NK-92 (cell line): ENCODE measurements around the gene KCTD2.
"Not testable (repeated sequence)": the region's sequence is repeated elsewhere in the genome, so short reads cannot be mapped to it uniquely, and the experiment has no call there.

Experiments used
- DNase-seq: peaks from one replicate; lab custom pipeline; 2025; ENCODE audit not compliant: unreplicated experiment; lab: John Stamatoyannopoulos, UW

Gene KCTD2

GRCh38 chr17:75019710-75020109, 27.3 kb upstream of the KCTD2 start:
- no peak for DNase-seq

- DNase-seq, result no peak
These were observed 26.5 kb upstream of the KCTD2 start for GRCh38 chr17:75020331-75021110.

DNA sequence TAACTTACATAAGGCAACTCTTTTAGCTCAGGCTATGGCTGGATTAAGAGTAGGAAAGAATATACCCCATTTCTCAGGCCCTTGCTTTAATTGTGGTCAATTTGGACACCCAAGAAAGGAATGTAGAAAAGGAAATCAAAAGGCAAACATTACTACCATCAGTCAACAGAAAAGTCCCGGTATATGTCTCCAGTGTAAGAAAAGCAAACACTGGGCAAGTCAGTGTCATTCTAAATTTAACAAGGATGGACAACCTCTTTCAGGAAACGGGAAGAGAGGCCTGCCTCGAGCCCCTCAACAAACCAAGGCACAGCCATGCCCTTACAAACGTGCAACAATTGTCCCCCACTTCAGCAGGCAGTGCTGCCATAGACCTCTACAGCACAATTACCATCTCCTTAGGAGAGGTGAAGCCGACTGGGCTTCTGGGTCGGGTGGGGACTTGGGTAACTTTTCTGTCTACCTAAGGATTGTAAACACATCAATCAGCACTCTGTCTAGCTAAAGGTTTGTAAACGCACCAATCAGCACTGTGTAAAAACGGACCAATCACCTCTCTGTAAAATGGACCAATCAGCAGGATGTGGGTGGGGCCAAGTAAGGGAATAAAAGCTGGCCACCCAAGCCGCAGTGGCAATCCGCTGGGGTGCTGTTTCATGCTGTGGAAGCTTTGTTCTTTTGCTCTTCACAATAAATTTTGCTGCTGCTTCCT, 22.2 kb upstream of the KCTD2 start:
- no peak for DNase-seq

GRCh38 chr17:75025398-75025734, 21.7 kb upstream of the KCTD2 start:
- DNase-seq, result not testable (repeated sequence)

- not testable (repeated sequence) for DNase-seq
These were observed 20.4 kb upstream of the KCTD2 start for GRCh38 chr17:75026650-75027049.

DNA sequence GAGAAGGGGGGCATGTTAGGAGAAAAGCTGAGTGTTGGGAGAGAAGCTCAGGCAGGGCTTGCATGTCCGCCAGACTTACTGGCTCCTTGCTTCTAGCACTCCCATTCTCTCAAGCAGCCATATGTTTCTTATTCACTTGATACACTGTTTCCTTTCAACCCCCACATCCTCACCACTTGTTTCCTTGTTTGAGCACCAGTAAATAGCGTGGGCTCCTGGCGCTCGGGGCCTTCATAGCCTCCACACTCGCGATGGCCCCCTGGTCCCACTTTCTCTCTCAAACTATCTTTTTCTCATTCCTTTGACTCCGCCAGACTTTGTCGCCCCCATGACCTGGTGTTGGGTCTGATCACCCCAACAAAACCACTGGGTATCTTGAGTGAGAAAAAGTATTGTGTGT, 16.9 kb upstream of the KCTD2 start:
- DNase-seq, result no peak

GRCh38 chr17:75031972-75032719, 14.9 kb upstream of the KCTD2 start:
- DNase-seq, result no peak

GRCh38 chr17:75032720-75033280, 14.2 kb upstream of the KCTD2 start:
- DNase-seq, result no peak

DNA sequence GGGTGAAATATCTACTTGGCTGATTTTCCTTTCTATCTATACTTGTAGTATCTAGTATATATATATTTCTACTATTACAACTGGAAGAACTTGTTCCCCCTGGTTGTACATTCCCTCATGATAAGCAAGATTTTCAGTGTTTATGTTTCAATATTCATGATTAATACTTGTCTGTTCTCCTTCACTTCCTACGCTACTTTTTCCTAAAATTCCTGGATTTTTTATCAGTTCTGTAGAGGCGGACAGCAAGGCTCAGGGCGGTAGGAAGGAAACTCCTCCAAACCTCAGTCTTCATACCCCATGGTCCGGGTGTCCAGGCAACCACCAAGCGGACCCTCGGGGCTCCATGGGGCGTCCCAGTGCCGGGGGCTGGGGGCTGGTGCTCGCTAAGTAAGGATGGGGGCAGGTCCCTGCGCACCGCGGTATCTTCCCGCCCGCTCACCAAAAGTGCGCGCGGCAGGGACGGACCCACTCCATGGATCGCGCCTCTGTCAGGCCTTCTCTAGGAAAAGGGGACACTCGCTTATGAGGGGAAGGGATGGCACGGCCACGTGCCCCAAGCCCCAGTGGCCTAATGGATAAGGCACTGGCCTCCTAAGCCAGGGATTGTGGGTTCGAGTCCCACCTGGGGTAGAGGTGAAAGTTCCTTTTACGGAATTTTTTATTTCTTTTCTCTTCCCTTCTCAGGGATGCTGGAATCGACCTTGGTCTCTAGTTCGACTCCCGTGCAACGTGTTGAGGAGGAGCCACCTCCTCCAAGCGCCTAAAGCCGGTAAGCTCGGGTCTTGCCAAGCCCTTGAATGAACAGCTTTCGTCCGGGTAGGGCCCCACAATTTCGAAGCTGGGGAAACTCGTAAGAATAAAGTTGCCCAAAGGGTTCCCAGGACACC, 13.4 kb upstream of the KCTD2 start:
- no peak for DNase-seq

DNA sequence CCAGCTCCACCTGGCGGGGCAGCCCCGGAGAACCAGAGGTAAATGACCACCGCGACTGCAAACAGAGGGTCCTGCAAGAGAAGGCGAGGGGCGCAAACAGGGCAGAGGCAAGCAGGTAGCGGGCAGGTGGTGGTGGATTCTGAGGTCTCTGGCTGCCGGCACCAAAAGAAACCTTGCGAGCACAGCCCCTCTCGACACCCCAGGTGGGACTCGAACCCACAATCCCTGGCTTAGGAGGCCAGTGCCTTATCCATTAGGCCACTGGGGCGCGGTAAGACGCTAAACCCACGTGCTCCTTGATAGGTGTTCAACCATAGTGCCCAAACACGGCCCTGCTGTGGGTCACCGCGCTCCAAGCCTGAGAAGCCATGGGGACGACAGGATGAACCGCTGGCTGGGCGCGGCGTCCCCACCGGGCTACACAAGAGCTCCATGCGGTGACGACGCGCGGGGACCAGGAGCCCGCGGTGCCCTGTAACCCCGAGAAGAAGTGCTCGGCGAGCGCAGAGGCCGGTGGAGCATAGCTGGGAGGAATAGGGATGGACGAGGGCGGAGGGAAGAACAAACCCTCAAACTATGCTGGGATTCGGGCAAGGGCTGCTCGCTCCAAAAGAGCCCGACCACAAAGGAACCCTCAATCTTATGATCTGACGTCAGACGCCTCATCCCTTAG, 12.7 kb upstream of the KCTD2 start:
- DNase-seq, result no peak

- DNase-seq, result peak; percentile 69
These were observed 10.3 kb upstream of the KCTD2 start for GRCh38 chr17:75036643-75037268.

DNA sequence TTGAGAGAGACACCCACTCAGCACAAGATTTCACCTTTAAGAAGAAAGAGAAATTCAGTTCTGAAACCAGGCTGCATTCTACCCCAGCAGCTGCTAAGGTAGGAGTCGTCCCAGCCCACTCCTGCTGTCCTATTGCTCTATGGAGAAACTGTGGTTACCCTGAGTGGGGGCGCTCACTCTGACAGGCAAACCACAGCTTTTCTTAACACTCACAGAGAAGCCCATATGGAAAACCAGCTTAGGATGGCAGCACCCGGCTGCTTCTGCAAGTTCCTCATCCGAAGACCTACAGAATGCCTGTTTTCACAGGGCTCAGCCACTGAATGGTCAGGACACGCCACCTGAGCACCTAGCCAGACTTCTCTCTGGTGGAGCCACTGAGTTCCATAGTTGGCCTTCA, 7.8 kb upstream of the KCTD2 start:
- no peak for DNase-seq

DNA sequence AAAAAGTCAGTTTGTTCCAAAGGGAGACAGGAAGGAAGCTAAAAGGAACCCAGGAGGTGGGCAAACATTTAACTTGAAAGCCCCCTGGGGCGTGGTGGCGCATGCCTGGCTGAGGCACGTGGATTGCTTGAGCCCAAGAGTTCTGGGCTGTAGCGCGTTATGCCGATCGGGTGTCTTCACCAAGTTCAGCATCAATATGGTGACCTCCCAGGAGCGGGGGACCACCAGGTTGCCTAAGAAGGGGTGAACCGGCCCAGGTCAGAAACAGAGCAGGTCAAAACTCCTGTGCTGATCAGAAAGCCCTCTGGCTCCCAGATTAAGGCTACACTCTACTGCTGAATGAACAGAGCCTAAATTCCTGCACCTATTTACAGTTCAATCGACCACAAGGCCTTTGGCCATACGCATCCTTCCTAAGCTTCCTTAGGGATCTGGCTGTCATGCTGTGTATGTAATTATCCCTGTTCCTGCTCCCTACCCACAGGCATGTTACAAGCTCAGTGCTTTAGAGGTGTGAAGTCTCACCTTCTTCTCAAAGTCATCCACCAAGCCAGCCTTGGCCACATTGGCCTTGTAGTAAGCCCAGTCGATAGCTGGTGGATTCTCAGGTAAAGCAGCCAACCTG, 5.3 kb upstream of the KCTD2 start:
- DNase-seq, result no peak

- DNase-seq, result not testable (repeated sequence)
These were observed 3.2 kb upstream of the KCTD2 start for GRCh38 chr17:75043789-75044188.

DNA sequence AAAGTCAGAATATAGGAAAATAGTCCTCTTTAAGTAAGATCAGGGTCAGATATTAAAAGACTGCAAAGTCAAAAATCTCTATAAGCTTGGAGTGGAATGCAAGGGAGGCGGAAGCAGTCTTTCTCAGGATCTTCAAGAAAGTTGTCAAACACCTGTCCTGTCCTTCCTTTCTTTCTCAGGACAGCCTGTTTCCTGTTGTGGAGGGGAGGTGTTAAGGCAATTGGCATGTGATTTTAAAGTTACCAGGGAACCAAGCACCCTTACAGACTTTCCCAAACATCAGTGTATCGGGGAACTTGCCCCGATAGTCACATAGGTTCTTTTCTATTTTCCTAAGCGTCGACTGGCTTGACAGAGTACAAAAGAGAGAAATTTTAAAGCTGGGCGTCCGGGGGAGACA, 2.3 kb upstream of the KCTD2 start:
- no peak for DNase-seq

DNA sequence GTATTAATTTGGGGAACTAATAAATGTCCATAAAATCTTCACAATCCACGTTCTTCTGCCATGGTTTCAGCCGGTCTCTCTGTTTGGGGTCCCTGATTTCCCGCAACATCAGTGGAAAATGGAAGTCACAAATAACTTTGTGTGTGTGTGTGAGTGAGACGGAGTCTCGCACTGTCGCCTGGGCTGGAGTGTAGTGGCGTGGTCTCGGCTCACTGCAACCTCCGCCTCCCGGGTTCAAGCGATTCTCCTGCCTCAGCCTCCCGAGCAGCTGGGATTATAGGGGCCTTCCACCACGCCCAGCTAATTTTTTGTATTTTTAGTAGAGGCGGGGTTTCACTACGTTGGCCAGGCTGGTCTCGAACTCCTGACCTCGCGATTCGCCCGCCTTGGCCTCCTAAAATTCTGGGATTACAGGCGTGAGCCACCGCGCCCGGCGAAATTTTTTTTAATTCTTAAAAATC, 1.0 kb upstream of the KCTD2 start:
- DNase-seq, result not testable (repeated sequence)

GRCh38 chr17:75047398-75048098, 523 bp downstream of the KCTD2 start:
- no peak for DNase-seq

DNA sequence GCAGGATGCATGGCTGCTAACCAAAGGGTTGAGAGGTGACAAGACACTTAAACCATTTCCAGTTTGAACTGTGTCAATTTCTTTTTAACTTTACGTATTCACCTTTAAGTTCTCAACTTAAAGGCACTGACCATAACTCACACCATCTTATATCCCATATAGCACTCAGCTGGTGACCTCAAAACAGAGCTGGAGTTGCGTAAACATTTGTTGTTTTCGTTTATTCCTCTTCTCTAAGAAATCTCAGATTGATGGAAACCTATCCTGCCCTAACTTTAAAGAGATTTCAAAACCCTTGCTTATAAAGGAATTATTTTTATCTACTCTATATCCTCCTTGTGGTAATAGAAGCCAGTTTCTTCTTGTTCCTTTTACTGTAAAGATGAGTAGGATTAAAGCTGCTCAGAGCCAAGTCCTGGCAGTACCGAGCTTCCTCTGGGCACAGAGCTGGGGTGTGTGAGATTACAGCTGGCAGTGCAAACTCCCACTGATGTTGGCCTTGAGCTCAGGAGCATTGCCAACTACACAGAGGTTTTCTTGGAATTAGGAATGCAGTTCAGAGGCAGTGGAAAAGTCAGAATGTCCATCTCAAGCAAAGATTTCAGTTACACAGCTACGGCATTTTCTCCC, 1.3 kb downstream of the KCTD2 start:
- DNase-seq, result no peak
